WI38 (cell line): Measurements from ENCODE around the gene FAM168B.

Experiments used
- H3K4me3 ChIP-seq: 2 replicates; pipeline ENCODE4 v1.5.1; 2011; ENCODE audit warnings: low read depth, mild to moderate bottlenecking, control low read depth, low read length
- TF ChIP-seq, protein P1 (sequence below): IDR thresholded peaks from 2 replicates; pipeline ENCODE4 v1.5.1; 2012; ENCODE audit warnings: low read depth, mild to moderate bottlenecking, control low read depth, low read length

The FAM168B gene

DNA sequence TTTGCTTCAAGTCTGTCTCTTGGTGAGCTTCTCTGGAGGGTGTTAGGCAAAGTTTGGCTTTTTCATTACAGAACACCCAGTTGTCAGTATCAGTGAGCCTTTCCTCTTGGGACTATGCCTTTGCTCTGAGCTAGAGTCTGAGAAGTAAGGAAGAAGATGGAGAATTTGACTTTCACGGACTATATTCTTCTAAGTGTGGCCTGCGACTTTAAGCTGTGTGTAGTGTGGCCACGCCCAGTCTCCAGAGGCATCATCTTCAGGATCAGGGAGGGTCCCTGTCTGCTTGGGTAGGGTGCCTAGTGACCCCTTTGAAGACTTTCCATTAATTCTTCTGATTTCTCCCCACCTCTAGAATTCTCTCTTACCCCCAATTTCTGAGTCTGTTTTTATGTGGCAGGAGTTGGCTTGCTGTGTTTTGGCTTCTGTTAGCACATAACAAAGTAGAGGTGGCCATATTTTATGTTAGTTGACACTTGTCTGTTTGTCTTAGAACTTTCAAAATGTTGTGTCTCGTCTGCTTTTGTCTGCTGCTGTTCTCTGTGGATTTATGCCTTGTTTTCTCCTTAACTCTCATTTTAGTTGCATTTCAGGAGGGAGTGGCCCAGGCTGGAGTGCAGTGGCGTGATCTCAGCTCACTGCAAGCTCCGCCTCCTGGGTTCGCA is 20.4 kb upstream of the FAM168B start:
- TF ChIP-seq, protein P1, sequence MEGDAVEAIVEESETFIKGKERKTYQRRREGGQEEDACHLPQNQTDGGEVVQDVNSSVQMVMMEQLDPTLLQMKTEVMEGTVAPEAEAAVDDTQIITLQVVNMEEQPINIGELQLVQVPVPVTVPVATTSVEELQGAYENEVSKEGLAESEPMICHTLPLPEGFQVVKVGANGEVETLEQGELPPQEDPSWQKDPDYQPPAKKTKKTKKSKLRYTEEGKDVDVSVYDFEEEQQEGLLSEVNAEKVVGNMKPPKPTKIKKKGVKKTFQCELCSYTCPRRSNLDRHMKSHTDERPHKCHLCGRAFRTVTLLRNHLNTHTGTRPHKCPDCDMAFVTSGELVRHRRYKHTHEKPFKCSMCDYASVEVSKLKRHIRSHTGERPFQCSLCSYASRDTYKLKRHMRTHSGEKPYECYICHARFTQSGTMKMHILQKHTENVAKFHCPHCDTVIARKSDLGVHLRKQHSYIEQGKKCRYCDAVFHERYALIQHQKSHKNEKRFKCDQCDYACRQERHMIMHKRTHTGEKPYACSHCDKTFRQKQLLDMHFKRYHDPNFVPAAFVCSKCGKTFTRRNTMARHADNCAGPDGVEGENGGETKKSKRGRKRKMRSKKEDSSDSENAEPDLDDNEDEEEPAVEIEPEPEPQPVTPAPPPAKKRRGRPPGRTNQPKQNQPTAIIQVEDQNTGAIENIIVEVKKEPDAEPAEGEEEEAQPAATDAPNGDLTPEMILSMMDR: no peak
- H3K4me3 ChIP-seq: no peak overlapping the region

DNA sequence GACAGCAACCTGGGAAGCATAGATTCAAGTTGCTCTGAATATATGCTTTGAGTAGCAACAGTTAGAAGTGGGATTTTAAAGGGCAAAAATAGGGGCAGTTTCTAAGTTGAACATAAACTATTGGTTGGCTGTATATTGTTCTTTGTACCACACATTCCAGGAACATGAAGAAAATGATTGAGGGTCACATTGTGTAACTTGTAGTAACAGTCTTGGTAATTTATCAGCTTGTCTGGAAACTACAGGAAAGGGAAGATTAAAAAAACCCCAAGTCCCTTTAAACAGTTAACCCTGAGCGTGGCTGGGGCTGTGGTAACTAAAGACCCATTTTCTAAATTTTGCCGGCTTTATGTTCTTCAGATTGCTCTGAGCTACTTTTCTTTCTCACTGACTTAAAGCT is 19.3 kb upstream of the FAM168B start:
- TF ChIP-seq, protein P1: no peak
- no peak overlapping the region for H3K4me3 ChIP-seq

DNA sequence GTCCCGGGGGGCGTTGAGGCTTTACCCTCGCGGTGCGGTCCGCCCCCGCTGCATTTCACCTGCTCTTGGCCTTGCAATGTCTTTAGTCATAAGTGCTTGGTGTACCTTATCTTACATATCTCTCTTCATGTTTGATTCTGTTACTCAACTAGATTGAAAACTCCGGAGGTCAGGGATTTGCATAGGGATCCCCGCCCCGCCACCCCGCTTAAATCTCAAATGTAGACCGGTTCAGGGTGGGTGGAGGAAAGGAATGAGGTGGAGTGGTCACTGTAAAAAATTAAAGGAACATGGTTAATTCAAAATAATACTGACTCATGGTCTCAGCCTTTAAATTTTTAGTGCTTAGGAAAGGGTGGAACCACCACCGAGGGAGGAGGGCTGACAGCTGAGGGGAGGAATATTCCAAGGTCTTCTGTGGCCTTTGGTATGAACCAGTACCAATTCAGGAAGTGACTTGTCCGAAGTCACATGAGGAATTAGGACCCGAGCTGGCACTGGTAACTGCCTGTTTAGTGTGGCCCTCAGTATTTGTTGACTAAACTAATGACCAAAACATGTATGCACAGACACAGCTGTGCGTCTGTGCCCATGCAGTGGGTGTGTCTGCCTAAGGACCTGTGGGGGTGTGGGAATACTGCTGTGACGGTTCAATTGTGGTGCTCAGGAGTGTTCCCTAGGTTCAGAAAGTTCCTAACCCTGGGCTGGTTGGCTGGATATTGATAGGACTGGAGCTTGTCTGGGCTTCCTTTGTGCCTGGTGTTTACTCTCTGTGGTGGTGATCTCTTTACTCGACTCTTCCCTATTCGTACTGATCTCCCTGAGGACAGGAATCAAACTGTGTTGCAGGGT is 12.9 kb upstream of the FAM168B start:
- TF ChIP-seq, protein P1: no peak
- peak overlapping the region; percentile 80 for H3K4me3 ChIP-seq

DNA sequence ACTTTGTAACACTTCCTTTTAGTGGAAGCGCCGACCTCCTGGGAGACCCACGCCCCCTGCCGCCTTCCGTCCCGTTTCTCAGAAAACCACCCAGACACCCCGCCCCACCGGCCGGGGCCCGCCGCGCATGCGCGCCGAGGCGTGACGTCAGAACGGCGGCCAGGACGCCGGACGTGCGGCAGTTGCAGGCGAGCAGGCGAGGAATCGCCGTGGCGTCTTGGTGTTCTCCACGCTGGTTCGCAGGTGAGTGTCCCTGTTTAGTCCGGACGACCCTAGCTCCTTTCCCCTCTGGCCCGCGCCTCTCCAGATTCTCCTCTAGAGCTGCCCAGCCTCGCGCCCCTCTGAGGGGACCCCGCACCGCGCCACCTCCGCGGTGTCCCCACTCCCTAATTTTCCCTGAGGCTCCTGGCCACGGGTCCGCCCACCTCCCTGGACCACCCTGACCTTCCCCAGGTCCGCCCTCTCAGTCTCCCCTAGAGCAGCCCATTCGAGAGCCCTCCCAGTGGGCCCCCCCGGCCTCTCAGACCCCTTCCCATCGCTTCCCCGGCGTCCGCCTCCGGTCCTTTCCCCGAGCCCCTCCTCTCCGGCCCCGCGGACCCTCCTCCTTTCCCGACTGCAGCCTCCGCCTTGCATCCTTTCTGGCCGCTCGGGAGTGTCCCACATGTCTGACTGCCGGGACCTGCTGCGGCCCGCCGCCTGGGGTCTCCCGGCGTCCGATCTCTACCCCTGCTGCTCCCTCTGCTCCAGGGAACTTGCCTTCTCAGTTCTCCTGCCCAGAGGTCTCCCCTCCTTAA is 12.1 kb upstream of the FAM168B start, which contains the start of gene PLEKHB2:
TSS of gene PLEKHB2 (plus strand) at position 181 of the 794 bp plus-strand sequence. CDS start 15,606 bp downstream, outside the sequence.
- TF ChIP-seq, protein P1: no peak

DNA sequence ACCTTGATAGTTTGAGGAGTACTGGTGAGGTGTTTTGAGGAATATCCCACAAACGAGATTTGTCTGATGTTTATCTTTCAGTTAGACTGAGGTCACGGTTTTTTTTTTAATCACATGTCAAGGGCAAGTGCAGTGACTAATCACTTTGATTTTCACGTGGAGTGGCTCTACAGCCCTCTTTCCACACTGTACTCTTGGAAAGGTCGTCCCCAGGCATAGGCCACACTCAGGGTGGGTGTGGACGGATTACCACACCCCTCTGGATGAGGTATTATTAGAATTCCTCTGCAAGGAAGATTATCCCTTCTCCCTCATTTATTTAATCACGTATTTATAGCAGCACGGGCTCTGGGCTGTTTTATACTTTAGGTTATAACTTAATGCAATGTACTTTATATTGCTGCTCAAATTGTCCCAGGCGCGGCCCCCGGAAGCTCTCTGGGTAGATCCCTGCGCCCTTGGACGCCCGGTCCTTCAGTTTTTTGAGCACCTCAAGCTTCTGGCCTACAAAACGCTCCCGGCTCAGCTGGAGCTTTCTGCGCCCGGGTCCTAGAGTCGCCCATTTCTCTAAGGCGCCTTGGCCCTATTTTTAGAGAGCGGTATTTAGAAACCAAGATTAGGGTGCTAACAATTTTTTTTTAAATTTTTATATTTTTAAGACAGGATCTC is 11.4 kb upstream of the FAM168B start:
- peak overlapping the region; percentile 80 for H3K4me3 ChIP-seq
- TF ChIP-seq, protein P1: no peak

More for the DNA sequence above, 12.1 kb upstream of the FAM168B start, which contains the start of gene PLEKHB2:
- peak within 1 kb of the TSS; percentile 80 for H3K4me3 ChIP-seq

DNA sequence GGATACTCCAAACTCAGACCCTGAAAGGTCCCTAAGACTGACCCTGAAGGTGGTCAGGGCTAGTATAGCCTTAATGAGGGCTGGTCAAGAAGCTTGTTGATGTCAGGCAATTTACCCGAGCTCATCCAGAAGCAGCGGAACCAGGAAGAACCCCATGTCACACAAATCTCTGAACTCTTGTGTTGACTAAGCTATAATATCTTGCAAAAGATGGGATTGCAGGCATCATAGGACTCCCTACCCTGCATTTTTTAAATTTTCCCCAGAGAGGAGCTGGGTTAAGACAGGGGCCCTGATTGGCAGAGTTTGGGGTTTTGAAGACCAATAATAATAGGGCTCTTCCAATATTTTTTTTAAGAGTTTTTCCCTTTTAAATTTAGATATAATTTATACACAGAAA is 9.9 kb upstream of the FAM168B start:
- TF ChIP-seq, protein P1: no peak

More for the DNA sequence above, 9.9 kb upstream of the FAM168B start:
- no peak overlapping the region for H3K4me3 ChIP-seq
